Endothelial cell of umbilical vein (primary cell): Measurements from ENCODE around the gene TOR1AIP1.

ENCODE experiments used
- POLR2A ChIP-seq: IDR thresholded peaks from 2 replicates; pipeline ENCODE4 v1.6.1; 2012; ENCODE audit warnings: low read depth, mild to moderate bottlenecking, control low read depth, low read length
- TF ChIP-seq, protein P1 (sequence below), 2 donors: IDR thresholded peaks; 1 replicate in 1 of 2; 2 replicates in 1 of 2; pipeline ENCODE4 v1.5.1; 2011; ENCODE audit warnings: low read length in 2 of 2, mild to moderate bottlenecking in 2 of 2, moderate library complexity in 2 of 2, control low read depth in 1 of 2, inconsistent platforms in 1 of 2, low read depth in 1 of 2; ENCODE audit not compliant: insufficient read depth in 1 of 2; ENCODE audit errors: extremely low read depth in 1 of 2

DNA sequence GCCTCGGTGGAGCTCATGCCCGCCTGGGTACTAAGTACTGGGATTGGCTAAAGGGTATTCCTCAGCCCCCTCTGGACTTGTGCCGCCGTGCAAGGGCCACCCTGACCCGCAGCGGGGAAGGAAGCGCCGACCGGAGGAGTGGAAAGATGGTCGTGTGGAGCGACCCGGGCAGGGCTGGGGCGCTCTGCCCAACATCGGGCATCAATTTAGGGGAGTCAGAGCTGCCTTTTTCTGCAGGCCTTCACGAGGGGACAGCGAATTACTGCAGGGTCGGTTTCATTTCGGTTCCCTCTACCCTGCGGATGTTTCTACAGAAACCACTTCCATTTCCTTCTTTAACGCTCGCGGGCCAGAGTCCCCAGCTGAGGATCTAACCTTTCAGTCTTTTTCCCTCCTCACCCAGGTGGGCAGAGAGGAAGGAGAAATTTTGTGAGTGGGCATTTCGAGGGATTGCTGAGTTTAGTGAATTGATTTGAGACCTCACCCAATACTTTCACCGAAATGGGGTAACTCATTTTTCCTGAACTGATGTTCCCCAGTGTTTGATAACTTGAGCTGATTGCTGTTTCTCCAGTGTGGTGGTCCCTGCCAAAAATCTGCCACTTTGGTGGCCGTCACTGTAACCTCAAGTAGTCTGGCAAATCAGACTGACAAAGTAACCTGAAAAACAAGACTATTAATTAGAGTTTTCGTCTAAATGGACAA lies 1.1 kb downstream of the TOR1AIP1 start:
- TF ChIP-seq, protein P1, sequence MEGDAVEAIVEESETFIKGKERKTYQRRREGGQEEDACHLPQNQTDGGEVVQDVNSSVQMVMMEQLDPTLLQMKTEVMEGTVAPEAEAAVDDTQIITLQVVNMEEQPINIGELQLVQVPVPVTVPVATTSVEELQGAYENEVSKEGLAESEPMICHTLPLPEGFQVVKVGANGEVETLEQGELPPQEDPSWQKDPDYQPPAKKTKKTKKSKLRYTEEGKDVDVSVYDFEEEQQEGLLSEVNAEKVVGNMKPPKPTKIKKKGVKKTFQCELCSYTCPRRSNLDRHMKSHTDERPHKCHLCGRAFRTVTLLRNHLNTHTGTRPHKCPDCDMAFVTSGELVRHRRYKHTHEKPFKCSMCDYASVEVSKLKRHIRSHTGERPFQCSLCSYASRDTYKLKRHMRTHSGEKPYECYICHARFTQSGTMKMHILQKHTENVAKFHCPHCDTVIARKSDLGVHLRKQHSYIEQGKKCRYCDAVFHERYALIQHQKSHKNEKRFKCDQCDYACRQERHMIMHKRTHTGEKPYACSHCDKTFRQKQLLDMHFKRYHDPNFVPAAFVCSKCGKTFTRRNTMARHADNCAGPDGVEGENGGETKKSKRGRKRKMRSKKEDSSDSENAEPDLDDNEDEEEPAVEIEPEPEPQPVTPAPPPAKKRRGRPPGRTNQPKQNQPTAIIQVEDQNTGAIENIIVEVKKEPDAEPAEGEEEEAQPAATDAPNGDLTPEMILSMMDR (IDR thresholded peaks at IDR 0.05; ENCODE audit: extremely low read depth in 1 of 2, insufficient read depth in 1 of 2, low read depth in 1 of 2, low read length in 2 of 2) = no peak
- TF ChIP-seq POLR2A = no peak
